ENCODE measurements around the gene NPB. TPM values are rescaled to one million over a fixed set of nuclear protein-coding genes. Genes with fewer than 3 reads are reported as not detected.

Gene NPB
- total RNA-seq, 2 experiments from 2014 or later = 0.20 TPM; not detected in 1

DNA sequence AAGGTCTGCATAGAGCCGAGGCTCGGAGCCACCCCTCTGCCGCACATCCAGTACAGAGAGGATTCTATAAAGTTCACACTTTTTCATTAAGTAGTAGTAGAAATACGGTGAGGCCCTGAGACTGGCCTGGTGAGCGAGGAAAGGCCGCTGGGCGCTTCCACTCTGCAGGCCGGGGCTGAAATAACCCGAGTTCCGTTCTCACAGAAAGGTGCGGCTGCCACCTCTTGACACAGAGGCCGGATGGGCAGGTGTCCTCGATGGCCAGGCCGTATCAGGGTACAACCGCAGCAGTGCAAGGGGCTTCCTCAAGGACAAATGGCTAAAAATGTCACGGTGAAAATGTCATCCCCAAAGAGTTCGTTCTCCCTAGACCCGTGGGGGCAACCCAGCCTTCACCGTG, 9.9 kb downstream of the NPB start:
- Histone ChIP-seq H3K9me3 (ENCODE audit: control insufficient read depth in 1 of 2, insufficient read depth in 1 of 2, low read length in 2 of 2) (no peaks in the 10 kb centered on the region), H3K27me3 (ENCODE audit: control insufficient read depth in 1 of 2, insufficient read depth in 2 of 2, low read length in 2 of 2) (no peaks in the 10 kb centered on the region), H3K4me3 (ENCODE audit: low read length) (no peak overlapping the region), H3K27ac (ENCODE audit: low read depth in 1 of 2, low read length in 2 of 2) (peak overlapping the region in 1 of 2 donors; percentile 29), H3K36me3 (ENCODE audit: insufficient read depth, low read length) (peaks cover 52% of the 10 kb centered on the region), H3K4me1 (ENCODE audit: insufficient read depth, low read length) (peaks cover 39% of the 10 kb centered on the region)
- Mint-ChIP-seq H3K27ac (no peak overlapping the region), H3K4me1 (ENCODE audit: low read depth) (peaks cover 17% of the 10 kb centered on the region), H3K27me3 (no peaks in the 10 kb centered on the region), H3K36me3 (ENCODE audit: low read depth) (peaks cover 45% of the 10 kb centered on the region), H3K4me3 (peak overlapping the region; percentile 80), H3K9me3 (no peaks in the 10 kb centered on the region)
- intact Hi-C loops (cut with DNase I, micrococcal nuclease) = loop anchor here (1.0 to 2.0 kb wide), 4 partner anchors 15 to 52 kb away; partner anchors contain the start of genes ALYREF (in 2 of the 2), ANAPC11 (in 2 of the 2), MAFG (in 1 of the 2) and P4HB (in 1 of the 2)
- ChIA-PET CTCF (interaction anchor here (1.1 to 1.5 kb wide), 3 partner anchors 14 to 48 kb away, joined by 3 to 4 read pairs (median 3); no protein-coding TSS in a partner anchor), POLR2A (no interaction called here)
- DNase-seq (peak in 1 of 14 experiments; percentile 50), ATAC-seq (ENCODE audit: poor library complexity) (no peak)
- TF ChIP-seq, protein P1, sequence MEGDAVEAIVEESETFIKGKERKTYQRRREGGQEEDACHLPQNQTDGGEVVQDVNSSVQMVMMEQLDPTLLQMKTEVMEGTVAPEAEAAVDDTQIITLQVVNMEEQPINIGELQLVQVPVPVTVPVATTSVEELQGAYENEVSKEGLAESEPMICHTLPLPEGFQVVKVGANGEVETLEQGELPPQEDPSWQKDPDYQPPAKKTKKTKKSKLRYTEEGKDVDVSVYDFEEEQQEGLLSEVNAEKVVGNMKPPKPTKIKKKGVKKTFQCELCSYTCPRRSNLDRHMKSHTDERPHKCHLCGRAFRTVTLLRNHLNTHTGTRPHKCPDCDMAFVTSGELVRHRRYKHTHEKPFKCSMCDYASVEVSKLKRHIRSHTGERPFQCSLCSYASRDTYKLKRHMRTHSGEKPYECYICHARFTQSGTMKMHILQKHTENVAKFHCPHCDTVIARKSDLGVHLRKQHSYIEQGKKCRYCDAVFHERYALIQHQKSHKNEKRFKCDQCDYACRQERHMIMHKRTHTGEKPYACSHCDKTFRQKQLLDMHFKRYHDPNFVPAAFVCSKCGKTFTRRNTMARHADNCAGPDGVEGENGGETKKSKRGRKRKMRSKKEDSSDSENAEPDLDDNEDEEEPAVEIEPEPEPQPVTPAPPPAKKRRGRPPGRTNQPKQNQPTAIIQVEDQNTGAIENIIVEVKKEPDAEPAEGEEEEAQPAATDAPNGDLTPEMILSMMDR (IDR thresholded peaks at IDR 0.05) = no peak

DNA sequence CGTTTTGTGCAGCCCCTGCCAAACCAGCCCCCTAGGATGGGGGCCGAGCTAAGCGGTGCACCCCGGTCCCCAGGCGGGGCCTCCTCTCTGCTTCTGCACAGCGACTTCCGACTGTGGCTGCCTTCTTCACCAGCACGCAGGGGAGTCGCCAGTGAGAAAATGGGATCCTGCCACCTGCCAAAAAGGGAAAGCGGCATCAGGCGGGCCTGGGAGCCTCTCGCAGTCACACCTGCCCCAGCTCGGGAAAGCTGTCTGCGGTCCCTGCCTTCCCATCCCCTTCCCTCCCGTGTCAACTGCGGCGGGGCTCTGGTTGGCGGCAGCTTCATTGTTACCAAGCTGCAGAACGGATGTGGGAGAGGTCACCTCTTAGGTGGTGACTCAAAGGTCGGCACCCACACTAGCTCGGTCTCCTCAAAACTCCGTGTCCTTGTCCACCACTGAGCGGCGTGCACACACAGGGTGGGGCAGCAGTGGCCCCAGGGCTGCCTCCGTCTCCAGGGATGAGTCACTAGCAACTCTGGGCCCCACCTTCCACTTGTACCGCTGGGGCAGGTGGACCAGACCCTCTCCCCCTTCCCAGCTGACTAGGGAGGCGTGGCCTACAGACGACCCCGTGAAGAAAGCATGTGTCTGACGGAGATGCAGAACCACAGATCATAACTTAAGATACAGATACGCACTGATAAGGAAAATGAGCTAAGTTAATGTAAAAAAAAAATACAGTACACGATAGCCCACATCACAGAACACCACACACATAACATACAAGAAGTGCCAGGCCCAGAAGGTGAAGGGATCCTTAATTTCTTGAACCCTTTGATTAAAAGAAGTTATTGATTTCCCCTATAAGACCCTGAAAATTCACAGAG, 10.6 kb downstream of the NPB start:
- Mint-ChIP-seq H3K4me1 (ENCODE audit: low read depth) (peaks cover 21% of the 10 kb centered on the region), H3K27me3 (no peaks in the 10 kb centered on the region), H3K9me3 (no peaks in the 10 kb centered on the region), H3K36me3 (ENCODE audit: low read depth) (peaks cover 50% of the 10 kb centered on the region), H3K4me3 (peak overlapping the region; percentile 59), H3K27ac (no peak overlapping the region)
- TF ChIP-seq, protein P1 (IDR thresholded peaks at IDR 0.05) = no peak
- intact Hi-C loops (cut with DNase I, micrococcal nuclease) = no loop called here
- ChIA-PET CTCF (interaction anchor here (1.3 kb wide), 1 partner anchor 47 kb away, joined by 4 read pairs; no protein-coding TSS in a partner anchor), POLR2A (interaction anchor here (1.2 kb wide), 1 partner anchor 14 kb away, joined by 3 read pairs; the partner anchor contains the start of gene MAFG)
- peaks cover 45% of the 10 kb centered on the region for H3K4me1 ChIP-seq (ENCODE audit: insufficient read depth, low read length)
- peak in 1 of 14 experiments; percentile 47 for DNase-seq
- no peaks in the 10 kb centered on the region for H3K9me3 ChIP-seq (ENCODE audit: control insufficient read depth in 1 of 2, insufficient read depth in 1 of 2, low read length in 2 of 2)
- H3K4me3 ChIP-seq (ENCODE audit: low read length) = no peak overlapping the region
- H3K36me3 ChIP-seq (ENCODE audit: insufficient read depth, low read length) = peaks cover 46% of the 10 kb centered on the region
- no peak overlapping the region for H3K27ac ChIP-seq (ENCODE audit: low read depth in 1 of 2, low read length in 2 of 2)
- H3K27me3 ChIP-seq (ENCODE audit: control insufficient read depth in 1 of 2, insufficient read depth in 2 of 2, low read length in 2 of 2) = no peaks in the 10 kb centered on the region
- ATAC-seq (ENCODE audit: poor library complexity) = no peak

GRCh38 chr17:81913394-81914102, 11.5 kb downstream of the NPB start:
- intact Hi-C loops (cut with DNase I, micrococcal nuclease) = no loop called here
- ChIA-PET POLR2A (interaction anchor here (1.2 kb wide), 1 partner anchor 13 kb away, joined by 3 read pairs; the partner anchor contains the start of gene MAFG), CTCF (interaction anchor here (1.3 kb wide), 1 partner anchor 46 kb away, joined by 4 read pairs; no protein-coding TSS in a partner anchor)
- H3K9me3 Mint-ChIP-seq = no peaks in the 10 kb centered on the region
- peaks cover 50% of the 10 kb centered on the region for H3K4me1 ChIP-seq (ENCODE audit: insufficient read depth, low read length)
- peaks cover 53% of the 10 kb centered on the region for H3K36me3 Mint-ChIP-seq (ENCODE audit: low read depth)
- TF ChIP-seq, protein P1 (IDR thresholded peaks at IDR 0.05) = no peak
- no peak overlapping the region for H3K4me3 ChIP-seq (ENCODE audit: low read length)
- DNase-seq (no peak), ATAC-seq (ENCODE audit: poor library complexity) (no peak)
- H3K9me3 ChIP-seq (ENCODE audit: control insufficient read depth in 1 of 2, insufficient read depth in 1 of 2, low read length in 2 of 2) = no peaks in the 10 kb centered on the region
- H3K27me3 Mint-ChIP-seq = no peaks in the 10 kb centered on the region
- H3K4me1 Mint-ChIP-seq (ENCODE audit: low read depth) = peaks cover 29% of the 10 kb centered on the region
- H3K27me3 ChIP-seq (ENCODE audit: control insufficient read depth in 1 of 2, insufficient read depth in 2 of 2, low read length in 2 of 2) = no peaks in the 10 kb centered on the region
- no peak overlapping the region for H3K27ac Mint-ChIP-seq
- H3K27ac ChIP-seq (ENCODE audit: low read depth in 1 of 2, low read length in 2 of 2) = no peak overlapping the region
- H3K36me3 ChIP-seq (ENCODE audit: insufficient read depth, low read length) = peaks cover 46% of the 10 kb centered on the region
- H3K4me3 Mint-ChIP-seq = peak overlapping the region; percentile 59
